GM19351 (cell line): ENCODE data around the gene ALDH3A1.

Experiments
- ATAC-seq: cut with Tn5 transposase; IDR thresholded peaks from one replicate; pipeline ENCODE4 v1.9.1; 2021; ENCODE audit warnings: mild to moderate bottlenecking, moderate library complexity; ENCODE audit not compliant: unreplicated experiment

ALDH3A1 gene

GRCh38 chr17:19720631-19721426 is 27.3 kb downstream of the ALDH3A1 start:
- no peak for ATAC-seq

- ATAC-seq, result no peak
These were observed 28.0 kb downstream of the ALDH3A1 start for GRCh38 chr17:19720210-19720475.

- no peak for ATAC-seq
These were observed 28.5 kb downstream of the ALDH3A1 start for GRCh38 chr17:19719355-19720209.

- ATAC-seq, result no peak
These were observed 29.3 kb downstream of the ALDH3A1 start for GRCh38 chr17:19718613-19719354.

- no peak for ATAC-seq
These were observed 30.0 kb downstream of the ALDH3A1 start for GRCh38 chr17:19718041-19718612.

GRCh38 chr17:19717411-19717908 is 30.6 kb downstream of the ALDH3A1 start:
- ATAC-seq, result no peak

- ATAC-seq, result no peak
These were observed 31.1 kb downstream of the ALDH3A1 start for GRCh38 chr17:19717031-19717360.

- no peak for ATAC-seq
These were observed 31.7 kb downstream of the ALDH3A1 start, which contains the start of gene SLC47A2 for GRCh38 chr17:19716108-19717030. Gene SLC47A2, minus strand, starts transcription at chr17:19716584. Its CDS starts 29 bp downstream, at chr17:19716555.

GRCh38 chr17:19714542-19715411 is 33.3 kb downstream of the ALDH3A1 start:
- ATAC-seq, result no peak

GRCh38 chr17:19713901-19714361 is 34.2 kb downstream of the ALDH3A1 start:
- no peak for ATAC-seq

- ATAC-seq, result no peak
These were observed 34.6 kb downstream of the ALDH3A1 start for GRCh38 chr17:19713462-19713861.

GRCh38 chr17:19712436-19713004 is 35.6 kb downstream of the ALDH3A1 start:
- no peak for ATAC-seq

GRCh38 chr17:19709841-19710240 is 38.3 kb downstream of the ALDH3A1 start:
- no peak for ATAC-seq

- no peak for ATAC-seq
These were observed 39.5 kb downstream of the ALDH3A1 start for GRCh38 chr17:19708431-19709175.

- no peak for ATAC-seq
These were observed 40.3 kb downstream of the ALDH3A1 start for GRCh38 chr17:19707728-19708221.

- no peak for ATAC-seq
These were observed 41.0 kb downstream of the ALDH3A1 start for GRCh38 chr17:19706791-19707727.
